ENCODE results near the gene ATP6V1G3.

DNA sequence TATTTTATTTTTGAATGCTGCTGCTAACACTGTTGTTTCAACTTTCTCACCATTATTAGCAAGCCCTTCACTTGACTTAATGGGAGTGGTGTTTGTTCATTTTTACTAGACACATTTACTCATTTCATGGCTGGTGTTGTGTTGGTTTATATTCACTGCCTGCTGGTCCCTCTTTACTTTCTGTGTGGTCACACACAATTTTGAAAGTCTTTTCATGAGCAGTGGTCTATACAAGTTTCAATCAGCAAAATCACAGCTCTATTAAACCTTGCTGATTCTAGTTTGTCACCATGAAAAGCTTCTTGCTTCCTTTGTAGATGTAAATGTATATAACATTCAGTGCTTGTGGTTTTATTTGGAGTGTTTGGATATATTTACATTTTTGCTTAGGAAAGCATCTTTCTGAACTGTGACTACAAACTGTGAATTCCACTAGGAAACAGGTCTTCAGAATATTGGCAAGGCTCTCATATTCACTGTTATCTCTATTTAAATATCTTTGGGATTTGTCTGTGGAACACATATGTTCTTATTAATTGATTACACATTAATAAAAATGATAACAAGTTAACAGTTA, 22.8 kb downstream of the ATP6V1G3 start:
- no peak for TF ChIP-seq POLR2AphosphoS5 (IDR thresholded peaks at IDR 0.05)
- TF ChIP-seq, protein P1, sequence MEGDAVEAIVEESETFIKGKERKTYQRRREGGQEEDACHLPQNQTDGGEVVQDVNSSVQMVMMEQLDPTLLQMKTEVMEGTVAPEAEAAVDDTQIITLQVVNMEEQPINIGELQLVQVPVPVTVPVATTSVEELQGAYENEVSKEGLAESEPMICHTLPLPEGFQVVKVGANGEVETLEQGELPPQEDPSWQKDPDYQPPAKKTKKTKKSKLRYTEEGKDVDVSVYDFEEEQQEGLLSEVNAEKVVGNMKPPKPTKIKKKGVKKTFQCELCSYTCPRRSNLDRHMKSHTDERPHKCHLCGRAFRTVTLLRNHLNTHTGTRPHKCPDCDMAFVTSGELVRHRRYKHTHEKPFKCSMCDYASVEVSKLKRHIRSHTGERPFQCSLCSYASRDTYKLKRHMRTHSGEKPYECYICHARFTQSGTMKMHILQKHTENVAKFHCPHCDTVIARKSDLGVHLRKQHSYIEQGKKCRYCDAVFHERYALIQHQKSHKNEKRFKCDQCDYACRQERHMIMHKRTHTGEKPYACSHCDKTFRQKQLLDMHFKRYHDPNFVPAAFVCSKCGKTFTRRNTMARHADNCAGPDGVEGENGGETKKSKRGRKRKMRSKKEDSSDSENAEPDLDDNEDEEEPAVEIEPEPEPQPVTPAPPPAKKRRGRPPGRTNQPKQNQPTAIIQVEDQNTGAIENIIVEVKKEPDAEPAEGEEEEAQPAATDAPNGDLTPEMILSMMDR (IDR thresholded peaks at IDR 0.05), result no peak
- TF ChIP-seq POLR2A (IDR thresholded peaks at IDR 0.05; ENCODE audit: low read depth), result no peak
